K562 (cell line): ENCODE results near the gene OR2V2. TPM values are rescaled to one million over a fixed set of nuclear protein-coding genes. Genes with fewer than 3 reads are reported as not detected.

Experiments
- CBX2 ChIP-seq: fragments of 200-600 bp; sonication (generic); IDR thresholded peaks from one replicate; pipeline ENCODE4 v1.6.1; 2012; ENCODE audit warnings: mild to moderate bottlenecking, low read length, inconsistent platforms; ENCODE audit not compliant: insufficient read depth, poor library complexity, severe bottlenecking
- CEBPB ChIP-seq: fragments of 450-650 bp; IDR thresholded peaks from 2 replicates; pipeline ENCODE4 v1.6.1; 2016; ENCODE audit warnings: missing genetic modification characterization, missing compliant biosample characterization
- CSDE1 ChIP-seq, 2 experiments: fragments of 450-650 bp; IDR thresholded peaks; 2 replicates each; pipeline ENCODE4 v1.6.1; 2016; ENCODE audit warnings: mild to moderate bottlenecking in 1 of 2
- DDX20 ChIP-seq: fragments of 450-650 bp; IDR thresholded peaks from 2 replicates; pipeline ENCODE4 v1.6.1; 2016; ENCODE audit warnings: missing genetic modification characterization, low read depth, mild to moderate bottlenecking, missing compliant biosample characterization, moderate library complexity
- ILK ChIP-seq: fragments of 450-650 bp; IDR thresholded peaks from 2 replicates; pipeline ENCODE4 v1.6.1; 2016; ENCODE audit warnings: missing genetic modification characterization, low read depth, mild to moderate bottlenecking, missing compliant biosample characterization, moderate library complexity, borderline replicate concordance
- MED1 ChIP-seq: sonication (generic); formaldehyde crosslinking; IDR thresholded peaks from 2 replicates; pipeline ENCODE4 v1.8.1; 2023; ENCODE audit warnings: missing genetic modification reagents, borderline replicate concordance
- MYBL2 ChIP-seq, 2 experiments: fragments of 450-650 bp in 1 of 2; sonication (generic) in 1 of 2; formaldehyde crosslinking in 1 of 2; IDR thresholded peaks; 2 replicates each; pipeline versions ENCODE4 v1.6.1 to v1.8.1; 2017 to 2022; ENCODE audit warnings: borderline replicate concordance in 1 of 2, inconsistent platforms in 1 of 2, low read depth in 1 of 2, mild to moderate bottlenecking in 1 of 2, missing genetic modification reagents in 1 of 2, moderate library complexity in 1 of 2
- NCOA2 ChIP-seq, 2 experiments: fragments of 450-650 bp; IDR thresholded peaks; 2 replicates each; pipeline ENCODE4 v1.6.1; 2018; ENCODE audit warnings: mild to moderate bottlenecking in 2 of 2, moderate library complexity in 1 of 2; ENCODE audit not compliant: partially characterized antibody in 2 of 2
- PYGO2 ChIP-seq: fragments of 450-650 bp; IDR thresholded peaks from 2 replicates; pipeline ENCODE4 v1.6.1; 2016; ENCODE audit warnings: mild to moderate bottlenecking, missing genetic modification characterization, moderate library complexity, missing compliant biosample characterization
- SREBF1 ChIP-seq: fragments of 150-350 bp; IDR thresholded peaks from 2 replicates; pipeline ENCODE4 v1.6.1; 2014; ENCODE audit warnings: antibody characterized with exemption, low read depth, low read length, borderline replicate concordance
- TAF7 ChIP-seq: fragments of 450-650 bp; IDR thresholded peaks from 2 replicates; pipeline ENCODE4 v1.6.1; 2016; ENCODE audit warnings: missing genetic modification characterization, missing compliant biosample characterization
- ZNF274 ChIP-seq: IDR thresholded peaks from 2 replicates; pipeline ENCODE4 v1.6.1; 2011; ENCODE audit warnings: low read depth, mild to moderate bottlenecking, low read length, moderate library complexity, borderline replicate concordance
- ZNF436 ChIP-seq: fragments of 250-450, 450-650 bp; sonication (Bioruptor Pico); formaldehyde crosslinking; IDR thresholded peaks from 2 replicates; pipeline ENCODE4 v1.7.0; 2020; ENCODE audit warnings: mild to moderate bottlenecking
- ZNF695 ChIP-seq: fragments of 450-650 bp; formaldehyde crosslinking; IDR thresholded peaks from 2 replicates; pipeline ENCODE4 v1.4.0; 2020; ENCODE audit warnings: mild to moderate bottlenecking, moderate library complexity
- ZNF717 ChIP-seq: fragments of 250-450 bp; sonication (Bioruptor Pico); IDR thresholded peaks from 2 replicates; pipeline ENCODE4 v1.5.0; 2021
- ZZZ3 ChIP-seq: fragments of 450-650 bp; IDR thresholded peaks from 2 replicates; pipeline ENCODE4 v1.6.1; 2016; ENCODE audit warnings: antibody characterized with exemption, mild to moderate bottlenecking, moderate library complexity
- polyA plus RNA-seq, 8 experiments: library from polyadenylated mRNA; depleted of rRNA in 4 of 8; stranded (reverse) in 5 of 8; unstranded in 3 of 8; fragments of >200 nt; fragmentation: Nextera tagmentation in 2 of 8; fragmentation: Illumina TruSeq in 1 of 8; extraction: Ambion mirVana in 2 of 8; extraction: Trizol in 1 of 8; gene quantifications; 2 replicates each; pipeline versions ENCODE4 v1.2.1 to v1.2.3, GENCODE V29; 2011 to 2014; ENCODE audit warnings: inconsistent platforms in 1 of 8, missing spikeins in 1 of 8
- total RNA-seq, 7 experiments: library from RNA; depleted of rRNA in 6 of 7; stranded (reverse); fragments of >200 nt in 6 of 7; fragmentation: Illumina TruSeq in 2 of 7; extraction: Trizol in 2 of 7; gene quantifications; 2 replicates each; pipeline versions ENCODE4 v1.2.1 to v1.2.3, GENCODE V29; 2011 to 2021; ENCODE audit warnings: low replicate concordance in 1 of 7
- TF ChIP-seq, protein P1 (sequence below): sonication (generic); IDR thresholded peaks from 2 replicates; pipeline ENCODE4 v1.6.1; 2016
- TF ChIP-seq, protein P2 (sequence below): fragments of 250-450 bp; sonication (Bioruptor Pico); IDR thresholded peaks from 2 replicates; pipeline ENCODE4 v1.4.0; 2020
- TF ChIP-seq, protein P3 (sequence below), 2 experiments: fragments of 450-650 bp in 1 of 2; sonication (generic) in 1 of 2; formaldehyde crosslinking in 1 of 2; IDR thresholded peaks in 1 of 2; conservative IDR thresholded peaks in 1 of 2; 2 replicates each; pipeline versions ENCODE4 v1.6.1 to v1.8.1; 2016 to 2023; ENCODE audit warnings: mild to moderate bottlenecking in 2 of 2, moderate library complexity in 2 of 2, inconsistent platforms in 1 of 2, missing genetic modification reagents in 1 of 2
- TF ChIP-seq, protein P4 (sequence below): fragments of 200-800 bp; sonication (Bioruptor generic); IDR thresholded peaks from 2 replicates; pipeline ENCODE4 v1.6.1; 2017; ENCODE audit warnings: missing genetic modification characterization, missing compliant biosample characterization
- TF ChIP-seq, protein P5 (sequence below): sonication (generic); formaldehyde crosslinking; IDR thresholded peaks from 2 replicates; pipeline ENCODE4 v1.8.1; 2023; ENCODE audit warnings: mild to moderate bottlenecking, missing genetic modification reagents

The OR2V2 gene
- total and polyA plus RNA-seq, 9 of the 15 experiments (the other 6 are each of a cell fraction or from before 2014, with no cell fraction given) = 0.01 TPM; not detected in 8

DNA sequence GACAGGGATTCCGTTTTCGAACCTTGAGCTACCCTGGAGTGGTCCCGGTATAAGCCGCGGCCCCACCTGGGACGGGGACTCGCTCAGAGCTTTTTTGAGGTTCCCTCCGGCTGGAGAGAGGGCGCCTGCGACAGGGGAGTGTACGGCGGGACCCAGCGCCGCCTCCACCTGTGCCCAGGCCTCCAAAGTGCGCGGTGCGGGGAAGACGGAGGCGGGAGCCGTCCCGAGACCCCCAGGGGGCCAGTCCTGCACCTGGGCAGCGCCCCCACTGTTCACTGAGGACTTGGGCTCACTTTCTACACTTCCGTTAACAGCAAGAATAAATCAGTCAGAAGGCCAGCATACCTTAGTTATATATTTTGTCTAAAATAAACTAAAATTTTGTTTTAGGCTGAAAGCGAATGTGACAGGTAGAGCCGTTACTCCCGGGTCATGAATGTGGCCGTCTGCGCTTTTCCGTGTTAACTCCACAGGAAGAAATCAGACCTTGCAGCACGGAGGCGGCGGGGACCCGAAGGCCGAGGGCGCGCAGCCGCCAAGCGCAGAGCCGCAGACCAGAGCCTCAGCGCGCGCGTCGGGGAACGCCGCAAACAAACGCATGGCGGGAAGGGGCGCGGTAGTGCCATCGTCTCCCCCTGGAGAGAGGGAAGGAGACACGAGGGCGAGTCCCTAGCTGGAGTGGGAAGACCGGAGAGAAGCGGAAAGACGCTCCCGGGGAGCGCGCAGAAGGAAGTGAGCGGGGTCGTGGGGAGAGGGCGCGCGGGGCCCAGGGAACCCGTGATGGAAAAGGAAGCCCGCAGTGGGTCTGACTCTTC lies 43.5 kb downstream of the OR2V2 start (continued):
- TF ChIP-seq ZNF436 (CRISPR knock-in tag) = no peak
- TF ChIP-seq, protein P1, sequence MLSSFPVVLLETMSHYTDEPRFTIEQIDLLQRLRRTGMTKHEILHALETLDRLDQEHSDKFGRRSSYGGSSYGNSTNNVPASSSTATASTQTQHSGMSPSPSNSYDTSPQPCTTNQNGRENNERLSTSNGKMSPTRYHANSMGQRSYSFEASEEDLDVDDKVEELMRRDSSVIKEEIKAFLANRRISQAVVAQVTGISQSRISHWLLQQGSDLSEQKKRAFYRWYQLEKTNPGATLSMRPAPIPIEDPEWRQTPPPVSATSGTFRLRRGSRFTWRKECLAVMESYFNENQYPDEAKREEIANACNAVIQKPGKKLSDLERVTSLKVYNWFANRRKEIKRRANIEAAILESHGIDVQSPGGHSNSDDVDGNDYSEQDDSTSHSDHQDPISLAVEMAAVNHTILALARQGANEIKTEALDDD = no peak
- TF ChIP-seq ZNF695 = no peak
- no peak for TF ChIP-seq NCOA2 (IDR thresholded peaks at IDR 0.05; ENCODE audit: partially characterized antibody in 2 of 2)
- TF ChIP-seq SREBF1 = no peak
- TF ChIP-seq, protein P2, sequence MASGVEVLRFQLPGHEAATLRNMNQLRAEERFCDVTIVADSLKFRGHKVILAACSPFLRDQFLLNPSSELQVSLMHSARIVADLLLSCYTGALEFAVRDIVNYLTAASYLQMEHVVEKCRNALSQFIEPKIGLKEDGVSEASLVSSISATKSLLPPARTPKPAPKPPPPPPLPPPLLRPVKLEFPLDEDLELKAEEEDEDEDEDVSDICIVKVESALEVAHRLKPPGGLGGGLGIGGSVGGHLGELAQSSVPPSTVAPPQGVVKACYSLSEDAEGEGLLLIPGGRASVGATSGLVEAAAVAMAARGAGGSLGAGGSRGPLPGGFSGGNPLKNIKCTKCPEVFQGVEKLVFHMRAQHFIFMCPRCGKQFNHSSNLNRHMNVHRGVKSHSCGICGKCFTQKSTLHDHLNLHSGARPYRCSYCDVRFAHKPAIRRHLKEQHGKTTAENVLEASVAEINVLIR (CRISPR knock-in tag) = no peak
- peak; percentile 51; the same call in 1 of the 2 replicates for TF ChIP-seq TAF7 (tag)
- TF ChIP-seq DDX20 (tag) = no peak
- no peak for TF ChIP-seq ZNF274
- TF ChIP-seq, protein P3, sequence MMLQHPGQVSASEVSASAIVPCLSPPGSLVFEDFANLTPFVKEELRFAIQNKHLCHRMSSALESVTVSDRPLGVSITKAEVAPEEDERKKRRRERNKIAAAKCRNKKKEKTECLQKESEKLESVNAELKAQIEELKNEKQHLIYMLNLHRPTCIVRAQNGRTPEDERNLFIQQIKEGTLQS (IDR thresholded peaks at IDR 0.05) = no peak
- TF ChIP-seq, protein P3 (CRISPR knock-in tag; conservative IDR thresholded peaks at IDR 0.05) = no peak
- no peak for TF ChIP-seq MED1 (CRISPR knock-in tag)
- no peak for TF ChIP-seq CBX2
- no peak for TF ChIP-seq CSDE1 (IDR thresholded peaks at IDR 0.05)
- TF ChIP-seq ZZZ3 = no peak
- TF ChIP-seq ILK (tag) = no peak
- TF ChIP-seq, protein P4, sequence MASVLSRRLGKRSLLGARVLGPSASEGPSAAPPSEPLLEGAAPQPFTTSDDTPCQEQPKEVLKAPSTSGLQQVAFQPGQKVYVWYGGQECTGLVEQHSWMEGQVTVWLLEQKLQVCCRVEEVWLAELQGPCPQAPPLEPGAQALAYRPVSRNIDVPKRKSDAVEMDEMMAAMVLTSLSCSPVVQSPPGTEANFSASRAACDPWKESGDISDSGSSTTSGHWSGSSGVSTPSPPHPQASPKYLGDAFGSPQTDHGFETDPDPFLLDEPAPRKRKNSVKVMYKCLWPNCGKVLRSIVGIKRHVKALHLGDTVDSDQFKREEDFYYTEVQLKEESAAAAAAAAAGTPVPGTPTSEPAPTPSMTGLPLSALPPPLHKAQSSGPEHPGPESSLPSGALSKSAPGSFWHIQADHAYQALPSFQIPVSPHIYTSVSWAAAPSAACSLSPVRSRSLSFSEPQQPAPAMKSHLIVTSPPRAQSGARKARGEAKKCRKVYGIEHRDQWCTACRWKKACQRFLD = no peak
- TF ChIP-seq CEBPB (tag) = no peak
- TF ChIP-seq ZNF717 = no peak
- TF ChIP-seq MYBL2 (IDR thresholded peaks at IDR 0.05; ENCODE audit: low read depth) = no peak
- no peak for TF ChIP-seq MYBL2 (CRISPR knock-in tag; IDR thresholded peaks at IDR 0.05; ENCODE audit: borderline replicate concordance)
- no peak for TF ChIP-seq PYGO2 (tag)
- TF ChIP-seq, protein P5, sequence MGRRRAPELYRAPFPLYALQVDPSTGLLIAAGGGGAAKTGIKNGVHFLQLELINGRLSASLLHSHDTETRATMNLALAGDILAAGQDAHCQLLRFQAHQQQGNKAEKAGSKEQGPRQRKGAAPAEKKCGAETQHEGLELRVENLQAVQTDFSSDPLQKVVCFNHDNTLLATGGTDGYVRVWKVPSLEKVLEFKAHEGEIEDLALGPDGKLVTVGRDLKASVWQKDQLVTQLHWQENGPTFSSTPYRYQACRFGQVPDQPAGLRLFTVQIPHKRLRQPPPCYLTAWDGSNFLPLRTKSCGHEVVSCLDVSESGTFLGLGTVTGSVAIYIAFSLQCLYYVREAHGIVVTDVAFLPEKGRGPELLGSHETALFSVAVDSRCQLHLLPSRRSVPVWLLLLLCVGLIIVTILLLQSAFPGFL (CRISPR knock-in tag) = no peak
